H1 (cell line): ENCODE results near the gene MED17. TPM values are rescaled to one million over a fixed set of nuclear protein-coding genes. Genes with fewer than 3 reads are reported as not detected.

Experiments used
- CTCF ChIA-PET: fragments of 300-600 bp; sonication (Branson Sonifier 250); formaldehyde crosslinking; loops from one replicate; lab custom pipeline; 2021; ENCODE audit not compliant: partially characterized antibody; lab: Charles Lee
- POLR2A ChIA-PET: fragments of 300-600 bp; sonication (Branson Sonifier 250); formaldehyde crosslinking; loops from one replicate; lab custom pipeline; 2021; ENCODE audit warnings: inconsistent platforms; ENCODE audit not compliant: partially characterized antibody; lab: Charles Lee
- DNase-seq, 2 experiments: peaks; one replicate each; pipeline versions ENCODE4 v3.0.0 to v3.0.0-alpha.2; 2010 to 2022; ENCODE audit warnings: low spot score in 2 of 2, low read depth in 1 of 2, mixed read lengths in 1 of 2
- FAIRE-seq: peaks from 2 replicates; lab custom pipeline; 2011; peaks lifted over from hg19 to GRCh38; lab: Jason Lieb, UNC
- H2AFZ ChIP-seq: 2 replicates; pipeline ENCODE4 v1.8.1; 2012; ENCODE audit warnings: low read length, inconsistent platforms
- H2AK5ac ChIP-seq: 2 replicates; pipeline ENCODE4 v1.6.1; 2013; ENCODE audit warnings: low read depth, low read length
- H2BK120ac ChIP-seq: replicated peaks from 2 replicates; pipeline ENCODE3; 2013; ENCODE audit warnings: low read depth, low read length, inconsistent platforms
- H2BK12ac ChIP-seq: 2 replicates; pipeline ENCODE4 v1.6.1; 2013; ENCODE audit warnings: low read depth, low read length
- H2BK15ac ChIP-seq: 2 replicates; pipeline ENCODE4 v1.6.1; 2013; ENCODE audit warnings: low read length
- H2BK20ac ChIP-seq: 2 replicates; pipeline ENCODE4 v1.6.1; 2013; ENCODE audit warnings: low read length
- H2BK5ac ChIP-seq: 2 replicates; pipeline ENCODE4 v1.6.1; 2013; ENCODE audit warnings: low read depth, low read length
- H3K14ac ChIP-seq: 2 replicates; pipeline ENCODE4 v1.6.1; 2013; ENCODE audit warnings: inconsistent platforms; ENCODE audit not compliant: insufficient read length
- H3K18ac ChIP-seq: 2 replicates; pipeline ENCODE4 v1.6.1; 2013; ENCODE audit warnings: low read length; ENCODE audit errors: extremely low read depth
- H3K23ac ChIP-seq: 2 replicates; pipeline ENCODE4 v1.6.1; 2013; ENCODE audit warnings: inconsistent platforms; ENCODE audit not compliant: insufficient read length
- H3K23me2 ChIP-seq: 2 replicates; pipeline ENCODE4 v1.6.1; 2013; ENCODE audit warnings: low read depth, low read length
- H3K27ac ChIP-seq: 2 replicates; pipeline ENCODE4 v1.6.1; 2011; ENCODE audit warnings: low read depth, low read length, inconsistent platforms
- H3K27me3 ChIP-seq, 4 experiments: replicated peaks in 1 of 4; 1 replicate in 1 of 4; 2 replicates in 3 of 4; pipeline versions ENCODE4 v1.6.1 to v1.8.1; 2011 to 2013; ENCODE audit warnings: low read length in 3 of 4, mild to moderate bottlenecking in 3 of 4, inconsistent platforms in 2 of 4, mixed read lengths in 2 of 4, moderate library complexity in 1 of 4; ENCODE audit not compliant: control insufficient read depth in 3 of 4, insufficient read depth in 3 of 4; ENCODE audit errors: extremely low read depth in 1 of 4
- H3K36me3 ChIP-seq, 4 experiments: 2 replicates each; pipeline versions ENCODE4 v1.6.1 to v1.8.1; 2011 to 2013; ENCODE audit warnings: mild to moderate bottlenecking in 4 of 4, low read length in 3 of 4, moderate library complexity in 2 of 4, control low read depth in 1 of 4, inconsistent platforms in 1 of 4; ENCODE audit not compliant: insufficient read depth in 4 of 4, control insufficient read depth in 2 of 4
- H3K4ac ChIP-seq: replicated peaks from 2 replicates; pipeline ENCODE3; 2013; ENCODE audit warnings: low read length, low read depth, mixed read lengths, inconsistent platforms; ENCODE audit not compliant: insufficient read length
- H3K4me1 ChIP-seq, 4 experiments: replicated peaks in 1 of 4; 1 replicate in 1 of 4; 2 replicates in 3 of 4; pipeline versions ENCODE4 v1.6.1 to v1.8.1; 2011 to 2013; ENCODE audit warnings: low read length in 3 of 4, inconsistent platforms in 2 of 4, mixed read lengths in 1 of 4; ENCODE audit not compliant: insufficient read depth in 4 of 4, control insufficient read depth in 3 of 4
- H3K4me2 ChIP-seq, 2 experiments: 2 replicates each; pipeline versions ENCODE4 v1.6.1 to v1.8.1; 2011 to 2013; ENCODE audit warnings: low read depth in 2 of 2, low read length in 2 of 2, control low read depth in 1 of 2, inconsistent platforms in 1 of 2, mild to moderate bottlenecking in 1 of 2; ENCODE audit not compliant: insufficient read depth in 1 of 2
- H3K4me3 ChIP-seq, 4 experiments: fragments of 200-600, 300-600 bp in 1 of 4; sonication (generic), shearing (Covaris generic), sonication (Bioruptor Twin) in 1 of 4; 2 replicates each; pipeline versions ENCODE4 v1.5.1 to v1.8.1; 2011 to 2016; ENCODE audit warnings: low read length in 4 of 4, low read depth in 3 of 4, control low read depth in 2 of 4, inconsistent platforms in 2 of 4, mild to moderate bottlenecking in 2 of 4, mixed read lengths in 1 of 4, moderate library complexity in 1 of 4; ENCODE audit not compliant: insufficient read depth in 2 of 4; ENCODE audit errors: extremely low read depth in 1 of 4
- H3K56ac ChIP-seq: replicated peaks from 2 replicates; pipeline ENCODE3; 2013; ENCODE audit warnings: low read depth, mild to moderate bottlenecking, mixed read lengths, low read length, inconsistent platforms; ENCODE audit not compliant: insufficient read length
- H3K79me1 ChIP-seq: 2 replicates; pipeline ENCODE4 v1.6.1; 2013; ENCODE audit warnings: low read depth, low read length, control low read depth
- H3K79me2 ChIP-seq, 2 experiments: 2 replicates each; pipeline versions ENCODE4 v1.6.1 to v1.8.1; 2012 to 2013; ENCODE audit warnings: low read length in 2 of 2, mild to moderate bottlenecking in 2 of 2, inconsistent platforms in 1 of 2; ENCODE audit not compliant: insufficient read depth in 2 of 2, control insufficient read depth in 1 of 2
- H3K9ac ChIP-seq, 4 experiments: replicated peaks in 1 of 4; 1 replicate in 1 of 4; 2 replicates in 3 of 4; pipeline versions ENCODE4 v1.6.1 to v1.8.1; 2011 to 2013; ENCODE audit warnings: low read depth in 3 of 4, low read length in 3 of 4, control low read depth in 2 of 4, mild to moderate bottlenecking in 2 of 4, moderate library complexity in 2 of 4, inconsistent platforms in 1 of 4; ENCODE audit errors: extremely low read depth in 1 of 4
- H3K9me3 ChIP-seq, 2 experiments: 2 replicates each; pipeline versions ENCODE4 v1.6.1 to v1.8.1; 2012 to 2013; ENCODE audit warnings: mild to moderate bottlenecking in 2 of 2, moderate library complexity in 2 of 2, control low read depth in 1 of 2, inconsistent platforms in 1 of 2, low read depth in 1 of 2, low read length in 1 of 2, mixed read lengths in 1 of 2; ENCODE audit not compliant: insufficient read depth in 2 of 2
- H4K20me1 ChIP-seq, 2 experiments: replicated peaks in 1 of 2; 2 replicates each; pipeline versions ENCODE3 to v1.8.1; 2011 to 2013; ENCODE audit warnings: inconsistent platforms in 2 of 2, low read length in 2 of 2, mild to moderate bottlenecking in 1 of 2; ENCODE audit not compliant: insufficient read depth in 2 of 2, control insufficient read depth in 1 of 2
- H4K5ac ChIP-seq: 2 replicates; pipeline ENCODE4 v1.6.1; 2013; ENCODE audit warnings: low read length, low read depth, mixed read lengths, inconsistent platforms; ENCODE audit not compliant: insufficient read length
- H4K8ac ChIP-seq: 2 replicates; pipeline ENCODE4 v1.8.0; 2013; ENCODE audit warnings: mild to moderate bottlenecking, moderate library complexity, low read length, inconsistent platforms; ENCODE audit not compliant: insufficient read depth; ENCODE audit errors: extremely low read depth
- H4K91ac ChIP-seq: replicated peaks from 2 replicates; pipeline ENCODE3; 2013; ENCODE audit warnings: low read length, mixed read lengths, inconsistent platforms; ENCODE audit not compliant: insufficient read length
- EGR1 ChIP-seq: IDR thresholded peaks from 2 replicates; pipeline ENCODE4 v1.6.1; 2011; ENCODE audit warnings: low read depth, low read length, borderline replicate concordance
- HDAC2 ChIP-seq, 2 experiments: fragments of 300-600 bp in 1 of 2; sonication (generic) in 1 of 2; IDR thresholded peaks; 2 replicates each; pipeline ENCODE4 v1.6.1; 2011 to 2012; ENCODE audit warnings: low read depth in 2 of 2, low read length in 2 of 2, mild to moderate bottlenecking in 2 of 2, moderate library complexity in 2 of 2, borderline replicate concordance in 1 of 2, inconsistent platforms in 1 of 2
- POLR2A ChIP-seq, 2 experiments: IDR thresholded peaks; 1 replicate in 1 of 2; 2 replicates in 1 of 2; pipeline ENCODE4 v1.6.1; 2011; ENCODE audit warnings: low read depth in 2 of 2, low read length in 2 of 2, mild to moderate bottlenecking in 2 of 2; ENCODE audit errors: control extremely low read depth in 1 of 2
- RBBP5 ChIP-seq: IDR thresholded peaks from 2 replicates; pipeline ENCODE4 v1.7.1; 2012; ENCODE audit warnings: low read depth, mild to moderate bottlenecking, inconsistent platforms, low read length, moderate library complexity, borderline replicate concordance
- SIRT6 ChIP-seq: IDR thresholded peaks from one replicate; pipeline ENCODE4 v1.7.1; 2012; ENCODE audit warnings: low read length, inconsistent platforms
- YY1 ChIP-seq: IDR thresholded peaks from 2 replicates; pipeline ENCODE4 v1.6.1; 2011; ENCODE audit warnings: low read depth, mild to moderate bottlenecking, low read length
- WGBS, 2 experiments: shearing (Covaris generic) in 1 of 2; methylation state at CpG; one replicate each; pipeline versions ENCODE4 v1.1.6 to v1.1.7; 2013 to 2015; ENCODE audit warnings: low lambda C conversion rate in 2 of 2, mixed read lengths in 2 of 2, inconsistent platforms in 1 of 2, low coverage in 1 of 2, missing lambda C conversion rate in 1 of 2; ENCODE audit not compliant: insufficient replicate concordance in 2 of 2, insufficient coverage in 1 of 2, insufficient read length in 1 of 2; ENCODE audit errors: extremely low coverage in 1 of 2, missing lambda C conversion rate in 1 of 2; 5-methylcytosine and 5-hydroxymethylcytosine counted together
- polyA plus RNA-seq, 7 experiments: library from polyadenylated mRNA; depleted of rRNA in 3 of 7; stranded (reverse) in 5 of 7; unstranded in 2 of 7; fragments of >200 nt in 5 of 7; fragments of 200-250 nt in 2 of 7; gene quantifications; 1 replicate in 5 of 7; 2 replicates in 1 of 7; 4 replicates in 1 of 7; pipeline versions ENCODE4 v1.2.1 to v1.2.3, GENCODE V29; 2011 to 2013; ENCODE audit warnings: missing spikeins in 2 of 7, mixed read lengths in 2 of 7
- total RNA-seq: library from RNA; stranded (reverse); fragmentation: NEBNext Ultra II Directional; extraction: Animal tissue kit (Norgen Biotek cat#: 25700); gene quantifications from 2 replicates; pipeline ENCODE4 v1.2.1, GENCODE V29; 2021
- TF ChIP-seq, protein P1 (sequence below): IDR thresholded peaks from 2 replicates; pipeline ENCODE4 v1.6.1; 2012; ENCODE audit warnings: low read length, inconsistent platforms
- TF ChIP-seq, protein P2 (sequence below), 3 experiments: IDR thresholded peaks; 1 replicate in 2 of 3; 2 replicates in 1 of 3; pipeline versions ENCODE4 v1.5.1 to v1.6.1; 2011; ENCODE audit warnings: low read length in 3 of 3, mild to moderate bottlenecking in 3 of 3, inconsistent platforms in 2 of 3, low read depth in 1 of 3, moderate library complexity in 1 of 3; ENCODE audit not compliant: insufficient read depth in 1 of 3; ENCODE audit errors: control extremely low read depth in 1 of 3

The MED17 gene
- total and polyA plus RNA-seq, 2 of the 8 experiments (the other 6 are each of a cell fraction or from before 2014, with no cell fraction given): 8.8 to 33.7 TPM

DNA sequence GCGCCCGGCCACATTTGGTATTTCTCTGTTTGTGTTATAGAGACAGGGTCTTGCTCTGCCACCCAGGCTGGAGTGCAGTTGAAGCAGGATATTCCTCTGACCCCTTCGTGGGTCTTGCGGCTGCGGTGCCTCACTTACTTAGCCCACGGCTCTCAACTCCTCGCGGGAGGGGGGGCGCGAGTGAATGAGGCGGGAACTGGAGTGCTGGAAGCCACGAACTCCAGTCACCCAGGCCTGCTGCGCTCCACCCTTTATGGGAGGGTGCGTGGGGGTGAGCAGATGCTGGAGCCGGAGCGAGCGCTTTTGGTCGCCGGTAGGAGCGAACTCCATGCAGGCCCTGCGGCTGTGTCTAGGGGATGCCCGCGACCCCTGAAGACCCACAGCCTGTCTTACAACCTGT, 40.8 kb upstream of the MED17 start:
- Histone ChIP-seq H3K4me1 (peaks cover 3 to 8% (median 6%) of the 10 kb centered on the region in 4 experiments; a peak in 6 of 7 replicates), H4K20me1 (peaks cover 3 to 4% of the 10 kb centered on the region in 2 experiments), H3K36me3 (peaks cover 8 to 25% (median 16%) of the 10 kb centered on the region in 4 experiments; a peak in 7 of 8 replicates), H2AK5ac (no peak overlapping the region), H3K79me1 (no peaks in the 10 kb centered on the region; the same call in 1 of the 2 replicates), H2BK5ac (no peak overlapping the region), H4K5ac (no peak overlapping the region), H3K23ac (no peak overlapping the region), H2AFZ (no peak overlapping the region), H3K27me3 (no peaks in the 10 kb centered on the region), H3K9ac (no peak overlapping the region), H2BK15ac (no peak overlapping the region), H3K56ac (no peak overlapping the region), H4K91ac (no peak overlapping the region), H3K23me2 (no peaks in the 10 kb centered on the region; the same call in 1 of the 2 replicates), H3K9me3 (no peaks in the 10 kb centered on the region), H3K27ac (no peak overlapping the region), H3K18ac (no peak overlapping the region), H2BK120ac (no peak overlapping the region), H2BK12ac (no peak overlapping the region), H3K4me3 (no peak overlapping the region), H4K8ac (no peak overlapping the region), H2BK20ac (no peak overlapping the region), H3K14ac (no peak overlapping the region), H3K79me2 (peaks cover 18 to 57% of the 10 kb centered on the region in 2 experiments), H3K4ac (no peak overlapping the region), H3K4me2 (no peak overlapping the region; a peak in 1 of 4 replicates)
- DNase-seq (no peak), FAIRE-seq (no peak)
- 95% methylated on average over 23 of the region's 23 CpGs; no CpG with 5 or more reads in 1 of the 2 experiments for WGBS, 2 experiments
- TF ChIP-seq HDAC2 (IDR thresholded peaks at IDR 0.05; ENCODE audit: borderline replicate concordance in 1 of 2, low read depth in 2 of 2, low read length in 2 of 2): no peak
- TF ChIP-seq, protein P1, sequence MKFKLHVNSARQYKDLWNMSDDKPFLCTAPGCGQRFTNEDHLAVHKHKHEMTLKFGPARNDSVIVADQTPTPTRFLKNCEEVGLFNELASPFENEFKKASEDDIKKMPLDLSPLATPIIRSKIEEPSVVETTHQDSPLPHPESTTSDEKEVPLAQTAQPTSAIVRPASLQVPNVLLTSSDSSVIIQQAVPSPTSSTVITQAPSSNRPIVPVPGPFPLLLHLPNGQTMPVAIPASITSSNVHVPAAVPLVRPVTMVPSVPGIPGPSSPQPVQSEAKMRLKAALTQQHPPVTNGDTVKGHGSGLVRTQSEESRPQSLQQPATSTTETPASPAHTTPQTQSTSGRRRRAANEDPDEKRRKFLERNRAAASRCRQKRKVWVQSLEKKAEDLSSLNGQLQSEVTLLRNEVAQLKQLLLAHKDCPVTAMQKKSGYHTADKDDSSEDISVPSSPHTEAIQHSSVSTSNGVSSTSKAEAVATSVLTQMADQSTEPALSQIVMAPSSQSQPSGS: no peak
- no peak for TF ChIP-seq POLR2A (IDR thresholded peaks at IDR 0.05; ENCODE audit: control extremely low read depth in 1 of 2, low read depth in 2 of 2, low read length in 2 of 2)
- TF ChIP-seq EGR1: no peak
- no peak for TF ChIP-seq RBBP5
- no peak for TF ChIP-seq YY1
- no peak for TF ChIP-seq SIRT6
- TF ChIP-seq, protein P2, sequence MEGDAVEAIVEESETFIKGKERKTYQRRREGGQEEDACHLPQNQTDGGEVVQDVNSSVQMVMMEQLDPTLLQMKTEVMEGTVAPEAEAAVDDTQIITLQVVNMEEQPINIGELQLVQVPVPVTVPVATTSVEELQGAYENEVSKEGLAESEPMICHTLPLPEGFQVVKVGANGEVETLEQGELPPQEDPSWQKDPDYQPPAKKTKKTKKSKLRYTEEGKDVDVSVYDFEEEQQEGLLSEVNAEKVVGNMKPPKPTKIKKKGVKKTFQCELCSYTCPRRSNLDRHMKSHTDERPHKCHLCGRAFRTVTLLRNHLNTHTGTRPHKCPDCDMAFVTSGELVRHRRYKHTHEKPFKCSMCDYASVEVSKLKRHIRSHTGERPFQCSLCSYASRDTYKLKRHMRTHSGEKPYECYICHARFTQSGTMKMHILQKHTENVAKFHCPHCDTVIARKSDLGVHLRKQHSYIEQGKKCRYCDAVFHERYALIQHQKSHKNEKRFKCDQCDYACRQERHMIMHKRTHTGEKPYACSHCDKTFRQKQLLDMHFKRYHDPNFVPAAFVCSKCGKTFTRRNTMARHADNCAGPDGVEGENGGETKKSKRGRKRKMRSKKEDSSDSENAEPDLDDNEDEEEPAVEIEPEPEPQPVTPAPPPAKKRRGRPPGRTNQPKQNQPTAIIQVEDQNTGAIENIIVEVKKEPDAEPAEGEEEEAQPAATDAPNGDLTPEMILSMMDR (IDR thresholded peaks at IDR 0.05; ENCODE audit: control extremely low read depth in 1 of 3, insufficient read depth in 1 of 3, low read depth in 1 of 3, low read length in 3 of 3): no peak
- CTCF ChIA-PET: interaction anchor here (1.9 kb wide), 1 partner anchor 41 kb away, joined by 10 read pairs; the partner anchor contains the start of gene MED17
- POLR2A ChIA-PET: interaction anchor here (1.9 to 16.4 kb wide), 4 partner anchors 12 to 41 kb away, joined by 6 to 495 read pairs (median 78); partner anchors contain the start of gene MED17
